HG03097 (cell line): ENCODE measurements around the gene CAVIN3.
"Not testable (repeated sequence)": the region's sequence is repeated elsewhere in the genome, so short reads cannot be mapped to it uniquely, and the experiment has no call there.

Experiments
- ATAC-seq: cut with Tn5 transposase; IDR thresholded peaks from one replicate; pipeline ENCODE4 v1.9.1; 2021; ENCODE audit not compliant: unreplicated experiment, low FRiP score

CAVIN3 gene

DNA sequence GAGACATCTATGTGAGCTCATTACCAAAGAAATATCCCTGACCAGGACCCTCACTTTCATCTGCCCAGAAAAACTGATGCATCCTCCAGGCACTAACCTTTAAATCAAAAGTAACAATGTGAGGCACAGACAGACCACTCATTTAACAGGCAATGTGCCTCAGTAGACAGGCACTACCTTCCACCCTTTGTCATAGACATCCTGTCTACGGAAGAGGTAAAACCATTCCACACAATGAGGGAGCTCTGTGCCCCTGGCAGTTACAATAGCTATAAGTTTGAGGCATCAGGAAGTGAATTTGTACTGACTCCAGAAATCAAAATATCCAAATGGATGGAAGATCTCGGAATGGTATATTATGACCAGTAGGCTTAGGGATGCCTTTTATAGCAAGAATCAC is 6.7 kb upstream of the CAVIN3 start:
- no peak for ATAC-seq

DNA sequence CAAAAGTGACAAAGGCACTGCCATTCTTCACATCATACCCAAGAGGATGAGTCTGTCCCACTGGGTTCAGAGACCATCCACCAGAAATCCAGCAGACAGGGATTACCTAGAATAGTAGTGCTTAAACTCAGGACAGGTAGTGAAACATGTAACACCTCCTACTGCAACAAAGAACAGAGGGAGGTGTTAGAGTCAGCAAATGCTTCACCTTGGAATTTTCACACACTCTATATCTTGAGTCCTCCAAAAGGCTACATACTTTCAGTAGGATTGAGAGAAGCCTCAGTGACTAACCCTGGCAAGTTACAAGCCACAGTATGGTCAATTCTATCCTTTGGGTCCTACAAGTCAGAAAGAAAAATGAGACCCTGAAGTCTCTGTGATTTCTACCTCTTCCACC is 6.0 kb upstream of the CAVIN3 start:
- ATAC-seq, result no peak

DNA sequence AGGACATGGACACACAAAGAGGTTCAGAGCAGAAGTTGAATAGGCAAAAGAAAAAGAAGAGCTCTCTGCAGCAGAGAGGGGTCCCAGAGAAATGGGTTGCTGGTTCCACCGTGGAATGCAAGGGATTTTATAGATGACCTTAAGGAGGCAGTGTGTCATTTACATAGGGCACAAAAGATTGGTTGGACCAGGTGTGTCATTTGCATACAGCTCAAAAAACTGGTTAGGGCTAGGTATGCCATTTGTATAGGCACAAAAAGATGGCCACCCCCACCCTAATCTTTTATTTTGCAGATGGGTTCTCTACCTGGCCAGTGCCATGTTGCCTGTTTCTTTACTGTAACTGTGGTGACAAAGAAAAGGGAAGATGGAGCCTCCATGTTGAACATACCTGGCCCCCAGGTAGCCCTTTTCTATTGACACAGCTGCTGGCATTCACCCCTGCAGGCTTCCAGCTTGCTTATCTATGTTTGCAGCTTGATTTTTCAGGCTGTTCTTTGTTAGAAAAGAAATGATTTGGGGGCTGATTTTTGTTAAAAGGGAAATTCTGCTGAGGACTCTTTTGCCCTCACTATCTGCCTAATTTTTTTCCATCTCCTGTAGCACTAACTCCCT is 3.1 kb upstream of the CAVIN3 start:
- ATAC-seq, result no peak

DNA sequence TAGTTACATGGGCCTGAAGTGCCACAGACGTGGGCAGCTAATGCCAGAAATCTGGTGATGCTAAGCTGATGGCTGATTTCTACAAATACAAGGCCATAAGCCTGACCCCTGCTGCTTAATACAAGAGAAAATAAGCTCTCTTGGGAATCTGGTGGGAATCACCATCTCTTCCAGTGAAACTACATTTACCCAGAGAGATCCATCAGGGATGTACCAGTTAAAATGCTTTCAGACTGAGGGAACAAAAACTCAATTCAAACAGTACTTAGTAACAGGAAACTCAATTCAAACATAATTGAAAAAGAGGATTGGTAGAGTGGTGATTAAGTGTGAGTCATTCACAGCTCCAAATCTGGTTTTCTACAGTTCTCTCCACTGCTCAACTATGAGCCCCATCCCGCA is 1.7 kb upstream of the CAVIN3 start:
- no peak for ATAC-seq

DNA sequence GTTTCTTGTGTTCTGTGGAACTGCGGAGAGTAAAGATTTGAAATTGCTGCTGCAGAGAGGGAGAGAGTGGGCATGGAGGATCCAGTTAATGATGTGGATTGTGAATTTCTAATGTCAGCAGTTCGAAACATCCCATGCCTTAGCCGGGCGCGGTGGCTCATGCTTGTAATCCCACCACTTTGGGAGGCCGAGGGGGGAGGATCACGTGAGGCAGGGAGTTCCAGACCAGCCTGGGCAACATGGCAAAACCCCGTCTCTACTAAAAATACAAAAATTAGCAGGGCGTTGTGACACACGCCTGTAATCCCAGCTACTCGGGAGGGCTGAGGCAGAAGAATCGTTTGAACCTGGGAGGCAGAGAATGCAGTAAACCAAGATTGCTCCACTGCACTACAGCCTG is 1.1 kb upstream of the CAVIN3 start:
- ATAC-seq, result no peak

DNA sequence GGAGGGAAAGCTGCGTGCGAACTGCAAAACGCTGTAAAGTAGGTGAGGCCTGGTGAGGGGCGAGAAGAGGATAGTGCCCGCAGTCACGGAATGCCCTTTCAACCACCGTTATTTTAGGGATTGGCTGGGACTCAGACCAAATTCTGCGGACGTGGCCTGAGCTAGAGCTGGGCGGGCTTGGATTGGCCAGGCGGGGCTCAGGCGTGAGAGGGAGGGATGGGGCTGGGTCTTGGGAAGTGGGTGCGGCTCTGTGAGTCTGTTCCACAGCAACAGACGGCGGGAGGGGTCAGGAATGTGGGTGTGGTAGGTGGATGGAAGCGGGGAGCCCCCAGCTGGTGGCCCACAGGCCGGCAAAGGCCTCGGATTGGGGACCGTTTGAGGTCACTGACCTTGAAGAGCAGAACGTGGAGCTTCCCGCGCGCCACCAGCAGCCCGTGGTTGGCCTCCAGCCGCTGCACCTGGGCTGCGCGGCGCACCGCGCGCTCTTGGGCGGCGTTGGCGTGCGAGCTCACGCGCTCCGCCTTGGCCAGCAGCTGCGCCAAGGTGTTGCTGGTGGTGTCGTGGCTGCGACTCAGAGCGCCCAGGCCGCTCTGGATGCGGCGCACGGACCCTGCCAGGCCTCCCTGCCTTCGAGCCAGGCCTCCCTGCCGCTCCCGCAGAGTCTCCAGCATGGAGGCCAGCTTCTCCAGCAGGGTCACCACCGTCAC is 444 bp downstream of the CAVIN3 start:
- no peak for ATAC-seq

DNA sequence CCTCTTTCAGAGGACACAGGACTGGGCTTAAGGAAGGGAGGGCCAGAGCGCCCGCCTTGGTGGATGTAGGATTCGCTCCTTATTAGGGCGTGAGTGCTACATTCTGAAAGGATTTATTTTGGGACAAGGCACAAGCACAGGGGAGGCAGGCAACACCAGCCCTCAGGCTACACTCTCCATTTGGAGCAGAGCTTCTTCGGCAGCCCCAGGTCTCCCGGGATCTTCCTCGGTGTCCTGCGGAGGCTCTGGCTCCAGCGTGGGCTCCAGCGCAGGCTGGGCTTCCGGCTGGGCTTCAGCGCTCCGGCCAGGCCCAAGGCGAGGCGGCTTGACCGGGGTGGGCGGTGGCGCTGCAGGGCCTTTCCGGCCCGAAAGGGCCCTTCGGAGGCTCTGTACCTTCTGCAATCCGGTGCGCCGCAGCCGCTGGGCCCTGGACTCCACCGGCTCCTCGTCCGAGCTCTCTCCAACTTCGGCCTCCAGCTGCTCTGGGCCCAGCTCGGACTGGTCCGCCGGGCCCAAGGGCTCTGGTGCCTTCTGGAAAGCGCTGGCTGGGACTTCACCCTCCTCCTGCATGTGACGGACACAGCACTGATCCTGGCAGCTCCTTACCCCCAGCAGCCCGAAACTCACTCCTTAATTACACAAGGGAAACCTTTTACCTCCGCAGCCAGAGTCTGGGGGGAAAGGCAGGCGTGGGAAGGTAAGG is 1.1 kb downstream of the CAVIN3 start:
- no peak for ATAC-seq

DNA sequence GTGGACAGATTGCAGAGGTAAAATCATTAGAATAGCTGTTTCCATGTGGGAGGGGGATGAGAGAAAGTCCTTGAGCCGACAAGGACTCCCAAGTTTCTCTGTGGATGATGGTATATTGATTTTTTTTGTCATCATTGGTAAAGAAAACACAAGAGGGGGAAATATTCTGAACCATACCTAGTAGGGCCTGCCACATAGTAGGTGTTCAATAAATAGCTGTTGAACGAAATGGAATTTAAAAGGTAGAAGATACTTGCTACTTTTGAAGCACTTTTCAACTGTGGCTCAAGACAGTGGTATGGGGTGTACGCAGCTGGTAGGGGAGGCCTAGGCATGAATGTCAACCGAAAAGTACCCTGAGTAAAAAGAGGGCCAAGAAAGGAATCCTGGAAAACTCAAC is 2.1 kb downstream of the CAVIN3 start:
- ATAC-seq, result no peak

DNA sequence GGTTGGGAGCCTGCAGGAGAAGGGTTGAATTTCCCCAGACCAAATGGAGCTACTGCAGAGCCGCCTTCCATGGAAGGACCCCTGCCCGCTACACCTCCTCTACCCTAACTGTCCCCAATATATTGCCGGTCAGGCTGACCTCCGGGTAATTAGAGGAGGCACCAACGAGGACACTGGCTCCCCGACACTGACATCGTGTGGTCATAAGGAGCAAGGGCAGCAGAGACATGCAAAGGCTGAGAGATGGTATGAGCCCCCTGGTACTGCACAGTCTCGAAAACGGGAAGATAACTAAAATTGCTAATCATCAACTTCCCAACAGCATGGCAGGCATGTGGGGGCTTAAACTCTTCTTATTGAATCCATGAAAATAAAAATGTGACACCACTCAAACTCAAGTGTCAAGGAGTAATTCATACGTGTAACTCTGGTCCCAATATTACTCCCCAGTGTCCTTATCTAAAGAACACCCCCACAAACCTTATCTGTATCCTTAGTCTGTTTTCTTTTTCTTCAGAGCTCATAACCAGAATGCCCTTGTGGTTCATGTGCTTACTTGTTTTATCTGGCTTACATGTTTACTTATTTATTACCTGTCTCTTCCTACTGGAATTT is 4.4 kb downstream of the CAVIN3 start:
- ATAC-seq, result peak; percentile 72

DNA sequence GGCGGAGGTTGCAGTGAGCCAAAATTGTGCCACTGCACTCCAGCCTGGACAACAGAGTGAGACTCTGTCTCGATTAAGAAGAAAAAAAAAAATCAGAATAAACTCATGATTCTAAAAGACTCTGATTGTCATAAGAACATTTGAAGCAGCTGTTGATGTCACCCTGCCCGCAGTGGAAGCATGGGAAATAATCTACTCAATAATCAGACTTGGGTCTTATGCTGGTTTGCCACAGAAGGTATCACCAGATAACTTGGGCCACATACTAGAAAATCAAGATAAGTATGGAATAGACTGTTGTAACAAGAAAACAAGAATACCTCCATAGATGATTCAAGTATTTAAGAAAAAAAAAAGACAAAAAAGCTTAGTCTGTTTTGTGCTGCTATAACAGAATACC is 8.2 kb downstream of the CAVIN3 start:
- no peak for ATAC-seq

DNA sequence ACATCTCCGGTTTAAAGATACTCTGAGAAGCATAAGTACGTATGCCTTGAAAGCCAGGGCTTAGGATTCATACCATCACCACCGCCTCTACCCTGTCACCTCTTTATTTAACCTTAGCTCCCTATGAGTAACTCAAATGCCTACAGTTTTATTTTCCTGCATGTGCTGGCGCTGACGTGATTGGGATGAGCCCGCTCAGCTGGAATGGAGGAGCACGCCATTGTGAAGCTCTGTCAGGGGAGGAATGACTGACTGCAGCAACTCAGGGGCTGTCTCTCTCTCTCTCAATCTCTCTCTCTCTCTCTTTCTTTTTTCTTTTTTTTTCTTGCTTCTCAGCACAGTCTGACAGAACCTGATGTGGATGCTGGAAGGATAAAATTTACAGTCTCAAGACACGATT is 12.4 kb downstream of the CAVIN3 start:
- ATAC-seq, result no peak

DNA sequence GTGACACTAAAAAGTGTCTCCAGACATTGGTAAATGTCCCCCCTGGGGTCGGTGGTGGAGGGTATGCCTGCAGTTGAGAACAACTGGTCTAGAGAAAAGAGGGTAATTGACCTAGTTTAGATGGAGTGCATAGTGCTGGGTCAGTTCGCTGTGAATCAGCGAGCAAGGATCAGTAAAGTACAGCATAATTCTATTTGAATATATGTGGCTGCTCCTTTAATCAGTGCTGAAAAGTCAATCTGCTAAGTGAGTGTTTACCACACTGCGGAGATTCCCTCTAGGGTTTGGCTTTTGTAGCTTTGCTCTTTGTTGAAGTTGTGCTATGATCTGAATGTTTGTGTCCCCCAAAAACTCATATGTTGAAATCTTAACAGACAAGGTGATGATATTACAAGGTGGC is 15.0 kb downstream of the CAVIN3 start:
- ATAC-seq, result no peak

DNA sequence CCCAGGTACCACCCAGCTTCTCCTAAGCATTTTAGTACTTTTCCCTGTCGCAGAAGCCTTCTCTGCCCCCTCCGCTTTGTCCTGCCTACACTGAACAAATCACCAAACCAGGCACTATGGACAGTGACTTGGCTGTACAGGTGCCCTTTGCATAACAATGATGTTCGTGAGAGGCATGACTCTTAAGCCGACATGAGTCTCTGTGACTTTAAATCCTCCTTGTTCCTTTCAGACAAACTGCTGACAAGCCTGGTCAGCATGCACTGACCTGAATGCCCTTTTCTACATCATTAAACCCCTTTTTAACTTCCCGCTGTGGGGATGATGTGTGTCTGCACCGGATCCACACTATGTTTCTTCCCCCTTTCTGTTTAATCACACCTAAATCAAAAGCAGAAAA is 16.6 kb downstream of the CAVIN3 start:
- ATAC-seq, result no peak

DNA sequence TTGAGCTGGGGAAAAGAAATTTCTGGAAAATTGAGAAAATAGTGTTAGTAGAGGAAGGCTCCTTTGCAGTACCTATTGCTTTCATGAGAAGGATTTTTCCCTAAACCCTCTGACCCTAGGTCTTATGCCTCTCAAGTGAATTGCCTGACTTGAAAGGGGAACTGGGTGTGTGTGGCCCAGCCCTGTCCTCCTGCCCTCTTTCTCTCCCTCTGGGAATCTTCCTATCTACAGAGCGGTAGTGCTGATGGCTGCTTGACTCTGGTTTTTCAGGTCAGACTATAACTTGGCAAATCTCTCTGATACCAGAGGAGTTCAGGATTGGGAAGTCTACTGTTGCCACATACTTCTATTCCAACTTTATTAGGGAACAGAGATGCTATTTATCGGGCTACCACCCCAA is 19.2 kb downstream of the CAVIN3 start:
- no peak for ATAC-seq

DNA sequence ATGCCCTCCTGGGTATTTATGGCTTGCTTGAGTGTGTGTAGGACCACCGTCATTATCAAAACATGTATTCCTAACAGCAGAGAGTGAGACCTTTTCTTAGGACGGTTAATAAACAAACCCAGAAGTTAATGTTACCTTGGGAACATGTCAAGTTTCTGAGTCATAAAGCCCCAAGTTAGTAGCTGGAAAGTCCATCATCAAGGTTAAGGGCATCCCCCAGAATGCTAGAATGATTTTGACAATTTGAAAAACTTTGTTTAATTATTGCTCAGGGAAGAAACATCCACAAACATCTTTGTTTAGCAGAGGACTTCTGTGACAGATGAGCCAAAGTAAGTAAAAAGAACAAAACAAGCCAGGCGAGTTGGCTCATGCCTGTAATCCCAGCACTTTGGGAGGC is 20.0 kb downstream of the CAVIN3 start:
- ATAC-seq, result no peak

DNA sequence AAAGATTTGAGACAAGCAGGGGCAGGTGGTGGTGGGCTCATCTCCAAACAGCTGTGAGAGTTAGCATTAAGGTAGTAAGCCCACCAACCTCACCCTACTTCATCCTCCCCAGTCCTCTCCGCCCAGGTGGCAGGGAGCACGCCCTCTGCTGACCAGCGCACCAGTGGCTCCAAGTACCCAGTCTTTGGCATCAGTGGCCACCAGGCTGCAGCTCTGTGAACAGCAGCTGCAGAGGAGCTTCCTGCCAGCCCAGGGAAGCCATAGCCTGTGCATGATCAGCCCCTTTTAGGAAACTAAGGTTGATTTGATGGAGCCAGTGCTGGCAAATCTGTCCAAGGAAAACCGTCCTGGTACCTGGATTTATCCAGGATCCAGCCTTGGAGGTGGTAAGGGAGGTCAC is 21.7 kb downstream of the CAVIN3 start:
- ATAC-seq, result no peak

DNA sequence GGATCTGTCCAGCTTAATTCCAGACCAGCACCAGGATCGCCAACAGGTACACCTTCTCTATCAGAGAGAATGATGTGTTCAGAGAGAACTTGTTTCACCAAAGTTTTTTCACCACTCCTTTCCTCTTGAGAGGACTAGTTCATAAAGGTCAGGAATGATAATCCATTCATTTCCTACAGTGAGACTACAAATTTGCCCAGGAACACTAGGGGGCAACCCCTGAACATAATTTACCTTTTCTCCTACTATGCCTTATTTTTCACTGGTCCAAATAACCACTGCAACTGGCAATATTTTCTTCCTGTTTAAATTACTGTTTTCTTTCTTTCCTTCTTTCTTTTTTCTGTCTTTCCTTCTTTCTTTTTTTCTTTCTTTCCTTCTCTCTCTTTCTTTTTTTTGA is 22.5 kb downstream of the CAVIN3 start:
- no peak for ATAC-seq

DNA sequence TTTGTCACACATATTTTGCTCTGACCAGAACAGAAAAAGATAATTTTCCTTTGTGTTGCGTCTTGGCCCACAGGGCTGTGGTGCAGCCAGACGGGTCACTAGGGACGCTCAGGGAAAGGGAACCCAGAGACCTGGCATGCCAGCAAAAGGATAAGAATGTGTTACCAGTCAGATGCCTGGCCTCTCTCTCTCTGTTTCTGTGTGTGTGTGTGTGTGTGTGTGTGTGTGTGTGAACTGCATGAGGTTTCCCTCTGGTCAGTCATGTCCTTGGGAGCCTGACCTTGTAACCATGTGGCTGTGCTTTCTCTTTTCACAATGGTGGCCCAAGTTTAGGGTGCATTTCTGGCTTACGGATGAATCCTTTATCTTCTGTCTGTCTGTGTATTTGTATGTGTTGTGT is 35.3 kb downstream of the CAVIN3 start:
- ATAC-seq, result no peak

DNA sequence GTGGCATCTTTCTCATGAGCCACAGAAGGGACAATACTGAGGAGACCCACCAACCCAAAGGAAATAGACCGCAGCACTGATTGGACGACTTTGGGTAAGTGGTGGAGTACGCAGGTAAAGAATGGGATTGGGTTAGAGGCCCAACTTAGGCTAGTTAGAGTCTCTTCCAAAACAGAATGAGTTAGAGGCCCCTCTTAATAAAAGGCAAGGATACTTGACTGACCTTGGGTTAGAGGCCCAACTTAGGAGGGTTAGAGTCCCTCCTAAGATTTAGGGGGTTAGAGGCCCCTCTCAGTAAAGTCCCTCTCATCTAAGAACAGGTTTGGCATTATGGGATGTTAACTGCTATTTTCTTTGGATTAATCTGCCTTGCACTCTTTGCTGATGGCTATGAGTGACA is 36.1 kb downstream of the CAVIN3 start:
- ATAC-seq, result no peak

DNA sequence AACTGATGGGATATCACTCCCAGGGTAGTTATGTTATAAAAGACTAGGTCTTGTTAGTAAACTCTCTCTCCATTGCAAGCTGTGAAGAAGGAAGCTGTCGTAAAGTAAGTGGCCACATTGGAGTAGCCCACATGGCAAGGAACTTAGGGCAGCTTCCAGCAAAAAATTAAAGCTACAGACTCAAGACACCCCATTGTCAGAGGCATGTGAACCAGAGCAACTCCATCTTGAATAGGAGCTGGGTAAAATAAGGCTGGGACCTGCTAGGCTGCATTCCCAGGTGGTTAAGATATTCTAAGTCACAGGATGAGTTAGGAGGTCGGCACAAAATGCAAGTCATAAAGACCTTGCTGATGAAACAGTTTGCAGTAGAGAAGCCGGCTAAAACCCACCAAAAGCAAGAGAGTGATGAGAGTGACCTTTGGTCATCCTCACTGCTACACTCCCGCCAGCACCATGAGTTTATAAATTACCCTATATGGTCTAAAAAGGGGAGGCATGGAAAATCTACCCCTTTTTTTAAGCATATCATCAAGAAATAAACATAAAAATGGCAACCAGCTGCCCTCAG is 36.8 kb downstream of the CAVIN3 start:
- ATAC-seq, result no peak

DNA sequence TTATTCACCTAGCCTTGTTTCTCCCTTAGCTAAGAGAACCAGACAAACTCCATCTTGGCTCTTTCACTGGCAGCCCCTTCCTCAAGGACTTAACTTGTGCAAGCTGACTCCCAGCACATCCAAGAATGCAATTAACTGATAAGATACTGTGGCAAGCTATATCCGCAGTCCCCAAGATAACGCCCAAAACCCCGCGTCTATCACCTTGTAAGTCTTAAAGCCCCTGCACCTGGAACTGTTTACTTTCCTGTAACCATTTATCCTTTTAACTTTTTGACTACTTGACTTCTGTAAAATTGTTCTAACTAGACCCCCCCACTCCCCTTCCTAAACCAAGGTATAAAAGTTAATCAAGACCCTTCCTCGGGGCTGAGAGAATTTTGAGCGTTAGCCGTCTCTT is 39.5 kb downstream of the CAVIN3 start:
- ATAC-seq, result not testable (repeated sequence)
